NB4 (cell line): ENCODE results near the gene TYW1.

Experiments
- CTCF ChIP-seq: IDR thresholded peaks from one replicate; pipeline ENCODE4 v1.5.1; 2012; ENCODE audit warnings: low read depth, low read length
- POLR2A ChIP-seq: IDR thresholded peaks from 2 replicates; pipeline ENCODE4 v1.6.1; 2011; ENCODE audit warnings: mild to moderate bottlenecking; ENCODE audit not compliant: insufficient read length; ENCODE audit errors: extremely low read depth

GRCh38 chr7:67045496-67045995 is 48.9 kb downstream of the TYW1 start:
- TF ChIP-seq POLR2A = no peak
- no peak for TF ChIP-seq CTCF
